Heart left ventricle (tissue), 16 donors: ENCODE measurements around the gene WDR13. TPM values are rescaled to one million over a fixed set of nuclear protein-coding genes. Genes with fewer than 3 reads are reported as not detected.
A peak's percentile ranks its signal among the peaks of the same experiment; 100 is the strongest.

Experiments used
- ATAC-seq, 4 donors: fragments of 200-7000 bp; cut with Tn5 transposase; one replicate each; pipeline ENCODE4 v1.9.1; 2020 to 2022; ENCODE audit warnings: moderate library complexity in 4 of 4, mild to moderate bottlenecking in 3 of 4, moderate number of reproducible peaks in 1 of 4
- DNase-seq, 5 donors: peaks; one replicate each; pipeline ENCODE4 v3.0.0-alpha.2; 2020
- H3K27ac ChIP-seq, 12 donors: fragments of 200-600 bp; sonication (generic) in 4 of 12; one replicate each; pipeline versions ENCODE4 v1.5.0 to v1.8.0; 2016 to 2022; ENCODE audit warnings: mild to moderate bottlenecking in 2 of 12
- H3K27me3 ChIP-seq, 9 donors: fragments of 200-600 bp; sonication (generic) in 2 of 9; one replicate each; pipeline versions ENCODE4 v1.5.1 to v1.8.0; 2016 to 2022; ENCODE audit warnings: mild to moderate bottlenecking in 3 of 9
- H3K36me3 ChIP-seq, 9 donors: fragments of 200-600 bp; sonication (generic) in 2 of 9; one replicate each; pipeline versions ENCODE4 v1.5.0 to v1.8.0; 2018 to 2022; ENCODE audit warnings: mild to moderate bottlenecking in 2 of 9
- H3K4me1 ChIP-seq, 12 donors: fragments of 200-600 bp; sonication (generic) in 4 of 12; one replicate each; pipeline versions ENCODE4 v1.5.0 to v1.8.0; 2016 to 2022; ENCODE audit warnings: mild to moderate bottlenecking in 3 of 12
- H3K4me3 ChIP-seq, 12 donors: fragments of 200-600 bp; sonication (generic) in 4 of 12; one replicate each; pipeline versions ENCODE4 v1.5.0 to v1.8.0; 2017 to 2022; ENCODE audit warnings: mild to moderate bottlenecking in 9 of 12, moderate library complexity in 4 of 12
- H3K9me3 ChIP-seq, 12 donors: fragments of 200-600 bp; sonication (generic) in 4 of 12; one replicate each; pipeline versions ENCODE4 v1.5.0 to v1.8.0; 2016 to 2022; ENCODE audit warnings: mild to moderate bottlenecking in 1 of 12
- POLR2A ChIP-seq, 2 donors: fragments of 450-650 bp; IDR thresholded peaks; one replicate each; pipeline ENCODE4 v1.6.1; 2017; ENCODE audit warnings: antibody characterized with exemption in 2 of 2, mild to moderate bottlenecking in 2 of 2, moderate library complexity in 2 of 2
- WGBS, 4 donors: extraction: QIAGEN DNeasy Blood & Tissue Kit in 2 of 4; methylation state at CpG; one replicate each; pipeline versions ENCODE4 v1.1.5 to v1.1.7; 2013 to 2018; 5-methylcytosine and 5-hydroxymethylcytosine counted together
- intact Hi-C, 10 donors: fragments of 100-400 bp; cut with DNase I; formaldehyde crosslinking; loops; one replicate each; pipeline versions ENCODE4 v1.11.1 to v1.14.2; 2022
- polyA plus RNA-seq, 2 donors: library from polyadenylated mRNA; stranded (reverse); fragments of 200-250 nt; gene quantifications; one replicate each; pipeline ENCODE4 v1.2.3, GENCODE V29; 2013
- total RNA-seq, 9 donors: library from RNA; depleted of rRNA in 2 of 9; stranded (reverse); fragments of >200 nt in 2 of 9; fragmentation: NEBNext Ultra II Directional in 3 of 9; extraction: Animal tissue kit (Norgen Biotek cat#: 25700) in 3 of 9; gene quantifications; one replicate each; pipeline versions ENCODE4 v1.1.0 to v1.2.4, GENCODE V29; 2016 to 2023
- TF ChIP-seq, protein P1 (sequence below), 12 donors: fragments of 200-600 bp; sonication (generic) in 4 of 12; IDR thresholded peaks; one replicate each; pipeline versions ENCODE4 v1.5.0 to v1.8.0; 2018 to 2022; ENCODE audit warnings: antibody characterized with exemption in 12 of 12, mild to moderate bottlenecking in 5 of 12
- donor health status: ischemic (EF 13 %, LVEDD 7.1; RV severe dilation, severe dysfunction).
- donor health status: healthy with polysubstance abuse.
- donor health status: DM: no; HTN: yes; CAD: no.
- donor health status: DM: no; HTN: no; CAD: no.
- donor health status: ischemic (EF 25% LVEDD 6.9; RV normal size, moderate dysfunction).
- donor health status: ischemic (EF 25% LVEDD 5.7; RV mildly dilated, moderate dysfunction).
- donor health status: healthy.
- donor health status: DM: yes; HTN: yes; CAD: no.
- donor health status: ischemic (EF 35%, LVEDD 5.7; RV mildly dilated, moderate dysfunction).
- donor health status: nonischemic (EF 11% LVEDD 7.7; RV severe dilation, severe dysfunction).
- donor health status: DM: yes; HTN: yes; CAD: no.
- donor health status: PGD.
- donor health status: ischemic (EF 29% LVEDD 5.4; RV normal size, mild dysfunction).
- donor health status: nonischemic (EF 23%, LVEDD 6.1; RV moderate dilation, normal function).

WDR13 gene
- total and polyA plus RNA-seq, 11 donors: 123 to 281 (median 198) TPM

- Histone ChIP-seq H3K27me3 (no peaks in the 10 kb centered on the region), H3K9me3 (no peaks in the 10 kb centered on the region), H3K4me3 (peak overlapping the region in 9 of 12 donors; percentile 42 to 96 (median 82)), H3K27ac (peak overlapping the region in 6 of 12 donors; percentile 97 to 100 (median 98)), H3K36me3 (peaks cover 0 to 45% (median 39%) of the 10 kb centered on the region in 9 donors), H3K4me1 (peaks cover 0 to 17% (median 12%) of the 10 kb centered on the region in 12 donors)
- TF ChIP-seq POLR2A (IDR thresholded peaks at IDR 0.05): no peak
- TF ChIP-seq, protein P1, sequence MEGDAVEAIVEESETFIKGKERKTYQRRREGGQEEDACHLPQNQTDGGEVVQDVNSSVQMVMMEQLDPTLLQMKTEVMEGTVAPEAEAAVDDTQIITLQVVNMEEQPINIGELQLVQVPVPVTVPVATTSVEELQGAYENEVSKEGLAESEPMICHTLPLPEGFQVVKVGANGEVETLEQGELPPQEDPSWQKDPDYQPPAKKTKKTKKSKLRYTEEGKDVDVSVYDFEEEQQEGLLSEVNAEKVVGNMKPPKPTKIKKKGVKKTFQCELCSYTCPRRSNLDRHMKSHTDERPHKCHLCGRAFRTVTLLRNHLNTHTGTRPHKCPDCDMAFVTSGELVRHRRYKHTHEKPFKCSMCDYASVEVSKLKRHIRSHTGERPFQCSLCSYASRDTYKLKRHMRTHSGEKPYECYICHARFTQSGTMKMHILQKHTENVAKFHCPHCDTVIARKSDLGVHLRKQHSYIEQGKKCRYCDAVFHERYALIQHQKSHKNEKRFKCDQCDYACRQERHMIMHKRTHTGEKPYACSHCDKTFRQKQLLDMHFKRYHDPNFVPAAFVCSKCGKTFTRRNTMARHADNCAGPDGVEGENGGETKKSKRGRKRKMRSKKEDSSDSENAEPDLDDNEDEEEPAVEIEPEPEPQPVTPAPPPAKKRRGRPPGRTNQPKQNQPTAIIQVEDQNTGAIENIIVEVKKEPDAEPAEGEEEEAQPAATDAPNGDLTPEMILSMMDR (IDR thresholded peaks at IDR 0.05): no peak
- DNase-seq: no peak
- intact Hi-C loops: no loop called here
- 63 to 68% (median 65%) methylated on average over 6 of the region's 6 CpGs for WGBS, 4 donors
- no peak for ATAC-seq
Observed at GRCh38 chrX:48576108-48576507, 21.2 kb upstream of the WDR13 start.

DNA sequence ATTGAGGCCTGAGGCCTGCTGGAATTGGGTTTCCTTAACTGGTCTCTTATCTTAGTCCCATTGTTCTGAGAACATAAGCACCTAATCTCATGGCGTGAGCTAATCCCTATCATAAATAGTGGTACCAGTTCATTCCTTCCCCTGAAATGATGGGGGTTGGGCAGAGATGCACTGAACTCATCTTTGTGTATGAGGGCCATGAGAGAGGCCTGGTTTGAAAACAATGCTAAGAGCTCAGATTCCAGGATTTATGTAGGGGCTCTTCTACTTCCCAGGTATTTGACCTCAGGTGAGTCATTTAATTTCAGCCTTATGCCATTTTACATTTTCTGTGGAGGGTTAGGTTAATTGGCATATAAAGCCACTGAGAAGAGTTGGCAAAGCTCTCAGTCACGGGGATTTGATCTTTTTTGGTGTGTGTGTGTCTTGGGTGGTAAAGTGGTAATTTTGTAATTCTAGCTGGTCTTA, 18.6 kb upstream of the WDR13 start:
- TF ChIP-seq, protein P1 (IDR thresholded peaks at IDR 0.05): no peak
- TF ChIP-seq POLR2A (IDR thresholded peaks at IDR 0.05): no peak
- intact Hi-C loops: no loop called here
- WGBS, 4 donors: 49 to 78% (median 67%) methylated on average over 2 of the region's 2 CpGs

GRCh38 chrX:48579259-48579658, 18.0 kb upstream of the WDR13 start:
- intact Hi-C loops: no loop called here
- no peaks in the 10 kb centered on the region for H3K9me3 ChIP-seq
- no peak overlapping the region for H3K4me3 ChIP-seq
- peaks cover 0 to 17% (median 12%) of the 10 kb centered on the region in 12 donors for H3K4me1 ChIP-seq
- H3K36me3 ChIP-seq: peaks cover 0 to 45% (median 39%) of the 10 kb centered on the region in 9 donors
- WGBS, 4 donors: 49 to 83% (median 77%) methylated on average over 3 of the region's 3 CpGs
- H3K27me3 ChIP-seq: no peaks in the 10 kb centered on the region
- ATAC-seq (no peak), DNase-seq (no peak)
- no peak overlapping the region for H3K27ac ChIP-seq
- TF ChIP-seq, protein P1 (IDR thresholded peaks at IDR 0.05): no peak
- TF ChIP-seq POLR2A (IDR thresholded peaks at IDR 0.05): no peak

More for the DNA sequence above, 18.6 kb upstream of the WDR13 start:
- H3K27ac ChIP-seq: no peak overlapping the region
- no peak for ATAC-seq
- H3K4me3 ChIP-seq: no peak overlapping the region
- H3K36me3 ChIP-seq: peaks cover 0 to 45% (median 39%) of the 10 kb centered on the region in 9 donors
- no peaks in the 10 kb centered on the region for H3K9me3 ChIP-seq
- no peaks in the 10 kb centered on the region for H3K27me3 ChIP-seq
- no peak for DNase-seq
- peaks cover 0 to 17% (median 12%) of the 10 kb centered on the region in 12 donors for H3K4me1 ChIP-seq

DNA sequence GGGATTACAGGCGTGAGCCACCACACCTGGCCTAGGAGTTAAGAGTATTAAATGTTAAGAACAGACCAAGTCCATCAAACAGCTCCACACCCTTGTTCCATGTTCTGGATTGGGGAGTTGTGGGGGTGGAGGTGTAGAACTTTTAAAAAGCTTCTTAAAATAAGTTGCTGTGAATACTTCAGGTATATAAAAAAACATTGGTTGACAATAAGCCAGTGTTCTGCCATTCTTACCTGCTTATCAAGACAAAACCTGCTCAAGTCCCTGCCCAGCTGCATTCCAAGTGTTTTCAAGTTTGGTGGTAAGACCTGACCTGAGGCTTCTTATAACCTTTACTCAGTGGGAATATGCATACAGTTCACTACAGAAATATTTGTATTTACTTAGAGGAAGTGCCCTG, 16.6 kb upstream of the WDR13 start:
- intact Hi-C loops: no loop called here
- no peak overlapping the region for H3K27ac ChIP-seq
- H3K27me3 ChIP-seq: no peaks in the 10 kb centered on the region
- peaks cover 0 to 12% (median 8%) of the 10 kb centered on the region in 12 donors for H3K4me1 ChIP-seq
- peaks cover 0 to 40% (median 32%) of the 10 kb centered on the region in 9 donors for H3K36me3 ChIP-seq
- DNase-seq (no peak), ATAC-seq (no peak)
- 79 to 100% (median 92%) methylated on average over 1 of the region's 1 CpG for WGBS, 4 donors
- no peak for TF ChIP-seq POLR2A (IDR thresholded peaks at IDR 0.05)
- TF ChIP-seq, protein P1 (IDR thresholded peaks at IDR 0.05): no peak
- no peaks in the 10 kb centered on the region for H3K9me3 ChIP-seq
- H3K4me3 ChIP-seq: no peak overlapping the region
